ENCODE data around the gene IFIT1B.
A peak's percentile ranks its signal among the peaks of the same experiment; 100 is the strongest.
"Not testable (repeated sequence)": the region's sequence is repeated elsewhere in the genome, so short reads cannot be mapped to it uniquely, and the experiment has no call there.

Gene IFIT1B

GRCh38 chr10:89412276-89412675 lies 34.4 kb downstream of the IFIT1B start:
- DNase-seq (ENCODE audit: low read depth in 2 of 2, low spot score in 1 of 2) = not testable (repeated sequence)

GRCh38 chr10:89413398-89413912 lies 35.6 kb downstream of the IFIT1B start:
- DNase-seq (ENCODE audit: low read depth in 2 of 2, low spot score in 1 of 2) = no peak

- DNase-seq (ENCODE audit: low read depth in 2 of 2, low spot score in 1 of 2) = peak; percentile 16 to 33
These were observed 36.5 kb downstream of the IFIT1B start, which contains the start of gene IFIT5 for GRCh38 chr10:89414146-89414878. Gene IFIT5, plus strand, starts transcription at chr10:89414568. Its CDS starts 231 bp downstream, at chr10:89414799.

- peak; percentile 6 to 15 for DNase-seq (ENCODE audit: low read depth in 2 of 2, low spot score in 1 of 2)
These were observed 37.3 kb downstream of the IFIT1B start for GRCh38 chr10:89414879-89415821.

- DNase-seq (ENCODE audit: low read depth in 2 of 2, low spot score in 1 of 2) = no peak
These were observed 38.6 kb downstream of the IFIT1B start for GRCh38 chr10:89416465-89416864.

GRCh38 chr10:89419548-89419947 lies 41.7 kb downstream of the IFIT1B start:
- no peak for DNase-seq (ENCODE audit: low read depth in 2 of 2, low spot score in 1 of 2)

GRCh38 chr10:89421018-89421476 lies 43.2 kb downstream of the IFIT1B start:
- no peak for DNase-seq (ENCODE audit: low read depth in 2 of 2, low spot score in 1 of 2)

- DNase-seq (ENCODE audit: low read depth in 2 of 2, low spot score in 1 of 2) = no peak
These were observed 47.1 kb downstream of the IFIT1B start for GRCh38 chr10:89425000-89425399.

- no peak for DNase-seq (ENCODE audit: low read depth in 2 of 2, low spot score in 1 of 2)
These were observed 48.5 kb downstream of the IFIT1B start for GRCh38 chr10:89426230-89426868.

- DNase-seq (ENCODE audit: low read depth in 2 of 2, low spot score in 1 of 2) = no peak
These were observed 49.8 kb downstream of the IFIT1B start for GRCh38 chr10:89427629-89428028.

- DNase-seq (ENCODE audit: low read depth in 2 of 2, low spot score in 1 of 2) = no peak
These were observed 51.0 kb downstream of the IFIT1B start for GRCh38 chr10:89428877-89429276.

- no peak for DNase-seq (ENCODE audit: low read depth in 2 of 2, low spot score in 1 of 2)
These were observed 54.1 kb downstream of the IFIT1B start for GRCh38 chr10:89431977-89432376.

All from stimulated activated CD8-positive, alpha-beta memory T cell treated with anti-CD3 and anti-CD28 coated beads, Interleukin-4, amount 100 ng/mL, for 1 hour (primary cell).